Activated T-cell treated with anti-CD3 and anti-CD28 coated beads, Interleukin-2, amount 50 U/mL, for 1 hour (primary cell): ENCODE measurements around the gene SH2D1A.
A peak's percentile ranks its signal among the peaks of the same experiment; 100 is the strongest.
"Not testable (repeated sequence)": the region's sequence is repeated elsewhere in the genome, so short reads cannot be mapped to it uniquely, and the experiment has no call there.

Experiments
- DNase-seq: peaks from one replicate; pipeline ENCODE4 v3.0.0-alpha.2; 2020

SH2D1A gene

GRCh38 chrX:124358800-124359383, 12.5 kb downstream of the SH2D1A start:
- no peak for DNase-seq

GRCh38 chrX:124362072-124362471, 15.7 kb downstream of the SH2D1A start:
- no peak for DNase-seq

GRCh38 chrX:124362761-124363160, 16.4 kb downstream of the SH2D1A start:
- DNase-seq, result no peak

- DNase-seq, result no peak
Observed at GRCh38 chrX:124369722-124370121, 23.4 kb downstream of the SH2D1A start.

- no peak for DNase-seq
Observed at GRCh38 chrX:124373348-124373747, 27.0 kb downstream of the SH2D1A start.

- no peak for DNase-seq
Observed at GRCh38 chrX:124378643-124379042, 32.3 kb downstream of the SH2D1A start.

GRCh38 chrX:124383354-124383753, 37.0 kb downstream of the SH2D1A start:
- DNase-seq, result no peak

- no peak for DNase-seq
Observed at GRCh38 chrX:124386401-124386800, 40.0 kb downstream of the SH2D1A start.

- peak; percentile 51 for DNase-seq
Observed at GRCh38 chrX:124388562-124388961, 42.2 kb downstream of the SH2D1A start.

GRCh38 chrX:124392794-124393193, 46.4 kb downstream of the SH2D1A start:
- DNase-seq, result no peak

- DNase-seq, result no peak
Observed at GRCh38 chrX:124393238-124393637, 46.9 kb downstream of the SH2D1A start.

GRCh38 chrX:124393659-124394058, 47.3 kb downstream of the SH2D1A start:
- DNase-seq, result no peak

GRCh38 chrX:124395145-124395880, 49.0 kb downstream of the SH2D1A start:
- DNase-seq, result no peak

- no peak for DNase-seq
Observed at GRCh38 chrX:124401696-124402095, 55.3 kb downstream of the SH2D1A start.

- DNase-seq, result no peak
Observed at GRCh38 chrX:124405868-124406267, 59.5 kb downstream of the SH2D1A start.

GRCh38 chrX:124406294-124407014, 60.1 kb downstream of the SH2D1A start:
- DNase-seq, result peak; percentile 35

GRCh38 chrX:124407226-124407625, 60.9 kb downstream of the SH2D1A start:
- no peak for DNase-seq

GRCh38 chrX:124408380-124408779, 62.0 kb downstream of the SH2D1A start:
- DNase-seq, result not testable (repeated sequence)

GRCh38 chrX:124413244-124413643, 66.9 kb downstream of the SH2D1A start:
- DNase-seq, result no peak

GRCh38 chrX:124414281-124414680, 67.9 kb downstream of the SH2D1A start:
- no peak for DNase-seq

- no peak for DNase-seq
Observed at GRCh38 chrX:124415115-124415800, 68.9 kb downstream of the SH2D1A start.

- no peak for DNase-seq
Observed at GRCh38 chrX:124421898-124422655, 75.7 kb downstream of the SH2D1A start.
